ENCODE results near the gene IZUMO4.

DNA sequence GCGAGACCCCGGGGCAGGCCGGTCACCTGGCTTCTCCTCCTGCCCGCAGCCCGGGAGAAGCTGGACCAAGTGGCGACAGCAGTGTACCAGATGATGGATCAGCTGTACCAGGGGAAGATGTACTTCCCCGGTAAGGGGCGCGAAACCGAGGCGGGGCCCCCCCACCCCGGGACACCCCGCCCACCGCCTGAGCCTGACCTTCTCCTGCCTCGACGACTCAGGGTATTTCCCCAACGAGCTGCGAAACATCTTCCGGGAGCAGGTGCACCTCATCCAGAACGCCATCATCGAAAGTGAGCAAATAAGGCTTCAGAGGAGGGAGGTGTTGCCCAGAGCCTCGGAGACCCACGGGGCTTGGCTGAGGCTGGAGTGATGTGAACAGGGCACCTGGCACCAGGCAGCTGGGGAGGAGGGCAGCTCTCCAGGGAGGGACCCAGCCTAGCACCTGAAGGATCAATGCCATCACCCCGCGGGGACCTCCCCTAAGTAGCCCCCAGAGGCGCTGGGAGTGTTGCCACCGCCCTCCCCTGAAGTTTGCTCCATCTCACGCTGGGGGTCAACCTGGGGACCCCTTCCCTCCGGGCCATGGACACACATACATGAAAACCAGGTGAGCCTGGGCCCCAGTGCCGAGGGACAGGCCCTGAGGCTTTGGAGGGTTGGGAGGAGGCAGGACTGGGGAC lies 629 bp downstream of the IZUMO4 start:
- TF ChIP-seq TAF1 (IDR thresholded peaks at IDR 0.05; ENCODE audit: borderline replicate concordance, low read depth, low read length) (no peak), POLR2AphosphoS5 (IDR thresholded peaks at IDR 0.05; ENCODE audit: low read depth, low read length) (no peak)

Measured in GM12892 (cell line).